Liver (tissue), 10 donors: ENCODE measurements around the gene ELOF1. TPM values are rescaled to one million over a fixed set of nuclear protein-coding genes. Genes with fewer than 3 reads are reported as not detected.

ENCODE experiments used
- DNase-seq: peaks from one replicate; pipeline ENCODE4 v3.0.0-alpha.2; 2017; ENCODE audit warnings: low spot score
- H3K27ac ChIP-seq, 2 donors: one replicate each; pipeline ENCODE4 v1.7.0; 2013; ENCODE audit warnings: inconsistent platforms in 2 of 2, low read length in 2 of 2, control low read depth in 1 of 2, low read depth in 1 of 2, mild to moderate bottlenecking in 1 of 2
- H3K27me3 ChIP-seq, 4 donors: one replicate each; pipeline versions ENCODE4 v1.6.1 to v1.7.0; 2013; ENCODE audit warnings: low read length in 3 of 4, inconsistent platforms in 1 of 4, mild to moderate bottlenecking in 1 of 4, moderate library complexity in 1 of 4; ENCODE audit not compliant: control insufficient read depth in 4 of 4, insufficient read depth in 4 of 4
- H3K36me3 ChIP-seq, 4 donors: one replicate each; pipeline versions ENCODE4 v1.6.1 to v1.7.0; 2013; ENCODE audit warnings: low read length in 3 of 4, mild to moderate bottlenecking in 3 of 4, low read depth in 1 of 4, moderate library complexity in 1 of 4; ENCODE audit not compliant: control insufficient read depth in 4 of 4, insufficient read depth in 3 of 4
- H3K4me1 ChIP-seq, 4 donors: one replicate each; pipeline versions ENCODE4 v1.6.1 to v1.7.0; 2013; ENCODE audit warnings: low read length in 3 of 4, mild to moderate bottlenecking in 3 of 4, moderate library complexity in 1 of 4; ENCODE audit not compliant: control insufficient read depth in 4 of 4, insufficient read depth in 4 of 4
- H3K4me3 ChIP-seq, 3 donors: one replicate each; pipeline versions ENCODE4 v1.6.1 to v1.7.0; 2013; ENCODE audit warnings: low read length in 3 of 3, control low read depth in 1 of 3, low read depth in 1 of 3, mild to moderate bottlenecking in 1 of 3
- H3K9ac ChIP-seq, 2 donors: one replicate each; pipeline ENCODE4 v1.7.0; 2013; ENCODE audit warnings: low read length in 2 of 2, mild to moderate bottlenecking in 2 of 2, moderate library complexity in 2 of 2, control low read depth in 1 of 2, low read depth in 1 of 2
- H3K9me3 ChIP-seq, 4 donors: one replicate each; pipeline versions ENCODE4 v1.6.1 to v1.7.0; 2013; ENCODE audit warnings: low read length in 3 of 4; ENCODE audit not compliant: control insufficient read depth in 4 of 4
- EGR1 ChIP-seq, 2 donors: IDR thresholded peaks; 2 replicates each; pipeline ENCODE4 v1.6.1; 2016 to 2018; ENCODE audit warnings: antibody characterized with exemption in 2 of 2, low read depth in 2 of 2
- FOXA2 ChIP-seq: IDR thresholded peaks from 2 replicates; pipeline ENCODE4 v1.6.1; 2016; ENCODE audit warnings: antibody characterized with exemption
- HNF4A ChIP-seq, 2 donors: conservative IDR thresholded peaks; 2 replicates each; pipeline ENCODE4 v1.6.1; 2016; ENCODE audit warnings: antibody characterized with exemption in 2 of 2, mild to moderate bottlenecking in 2 of 2
- HNF4G ChIP-seq: IDR thresholded peaks from 2 replicates; pipeline ENCODE4 v1.6.1; 2016; ENCODE audit warnings: antibody characterized with exemption
- JUND ChIP-seq, 2 donors: IDR thresholded peaks; 2 replicates each; pipeline ENCODE4 v1.6.1; 2016; ENCODE audit warnings: antibody characterized with exemption in 2 of 2
- RAD21 ChIP-seq, 2 donors: IDR thresholded peaks; 2 replicates each; pipeline ENCODE4 v1.6.1; 2016; ENCODE audit warnings: antibody characterized with exemption in 2 of 2, mild to moderate bottlenecking in 2 of 2
- SP1 ChIP-seq: IDR thresholded peaks from 2 replicates; pipeline ENCODE4 v1.6.1; 2018; ENCODE audit warnings: antibody characterized with exemption, mild to moderate bottlenecking
- TAF1 ChIP-seq: conservative IDR thresholded peaks from 2 replicates; pipeline ENCODE4 v1.6.1; 2016; ENCODE audit warnings: antibody characterized with exemption, mild to moderate bottlenecking
- YY1 ChIP-seq: IDR thresholded peaks from 2 replicates; pipeline ENCODE4 v1.6.1; 2016; ENCODE audit warnings: antibody characterized with exemption, mild to moderate bottlenecking
- WGBS: extraction: QIAGEN DNeasy Blood & Tissue Kit; methylation state at CpG from one replicate; pipeline ENCODE4 v1.1.7; 2013; 5-methylcytosine and 5-hydroxymethylcytosine counted together
- polyA plus RNA-seq, 2 donors: library from polyadenylated mRNA; stranded (reverse) in 1 of 2; unstranded in 1 of 2; fragments of 200-250 nt in 1 of 2; fragments of >200 nt in 1 of 2; fragmentation: Nextera tagmentation in 1 of 2; extraction: Ambion mirVana in 1 of 2; gene quantifications; one replicate each; pipeline versions ENCODE4 v1.2.1 to v1.2.3, GENCODE V29; 2013 to 2015
- small RNA-seq: library from RNA; depleted of rRNA; stranded (forward); fragments of <200 nt; gene quantifications from one replicate; pipeline ENCODE3, GENCODE V24; 2014
- total RNA-seq, 2 donors: library from RNA; depleted of rRNA; stranded (reverse); fragments of >200 nt; gene quantifications; one replicate each; pipeline ENCODE4 v1.2.3, GENCODE V29; 2014
- TF ChIP-seq, protein P1 (sequence below): IDR thresholded peaks from 2 replicates; pipeline ENCODE4 v1.6.1; 2016; ENCODE audit warnings: antibody characterized with exemption, mild to moderate bottlenecking
- donor health status: healthy.
- donor health status: healthy.
- donor health status: healthy.
- donor health status: healthy.
- donor health status: healthy.

The ELOF1 gene
- total and polyA plus RNA-seq, 4 donors: 11.1 to 37.9 (median 24.0) TPM

DNA sequence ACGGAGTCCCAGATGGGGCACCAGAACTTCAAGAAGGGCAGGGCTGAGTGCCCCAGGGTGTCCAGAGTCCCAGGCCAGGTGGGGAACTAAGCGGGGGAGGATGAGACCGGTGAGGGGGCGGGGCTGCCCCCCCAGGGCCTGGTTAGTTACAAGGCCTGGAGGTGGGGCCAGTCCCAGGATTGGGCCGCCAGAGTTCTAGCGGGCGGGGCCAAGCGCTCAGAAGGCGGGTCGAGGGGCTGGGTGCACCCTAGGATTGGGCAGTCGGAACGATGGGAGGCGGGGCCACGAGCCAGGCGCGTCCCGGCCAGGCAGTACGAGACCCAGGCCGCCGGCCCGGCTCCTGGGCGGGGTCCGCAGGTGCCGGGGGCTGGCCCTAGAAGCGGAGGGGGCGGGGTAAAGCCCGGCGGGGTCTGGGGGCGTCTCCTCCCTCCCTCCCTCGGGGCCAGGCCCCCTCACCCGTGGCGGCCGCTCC, 54.0 kb downstream of the ELOF1 start:
- peaks cover 5 to 14% (median 12%) of the 10 kb centered on the region in 4 donors for H3K4me1 ChIP-seq
- H3K27ac ChIP-seq: peak overlapping the region; percentile 98 to 99
- TF ChIP-seq FOXA2 (no peak), HNF4G (no peak), SP1 (peak; percentile 58), EGR1 (IDR thresholded peaks at IDR 0.05; ENCODE audit: low read depth in 2 of 2) (peak; percentile 52 to 60), RAD21 (IDR thresholded peaks at IDR 0.05) (no peak)
- peak overlapping the region; percentile 72 to 90 (median 81) for H3K4me3 ChIP-seq
- H3K36me3 ChIP-seq: no peaks in the 10 kb centered on the region
- DNase-seq: peak; percentile 97
- peak overlapping the region in 1 of 2 donors; percentile 74 for H3K9ac ChIP-seq
- WGBS: 1% methylated on average over 33 of the region's 33 CpGs
- H3K27me3 ChIP-seq: no peaks in the 10 kb centered on the region
- no peaks in the 10 kb centered on the region for H3K9me3 ChIP-seq

DNA sequence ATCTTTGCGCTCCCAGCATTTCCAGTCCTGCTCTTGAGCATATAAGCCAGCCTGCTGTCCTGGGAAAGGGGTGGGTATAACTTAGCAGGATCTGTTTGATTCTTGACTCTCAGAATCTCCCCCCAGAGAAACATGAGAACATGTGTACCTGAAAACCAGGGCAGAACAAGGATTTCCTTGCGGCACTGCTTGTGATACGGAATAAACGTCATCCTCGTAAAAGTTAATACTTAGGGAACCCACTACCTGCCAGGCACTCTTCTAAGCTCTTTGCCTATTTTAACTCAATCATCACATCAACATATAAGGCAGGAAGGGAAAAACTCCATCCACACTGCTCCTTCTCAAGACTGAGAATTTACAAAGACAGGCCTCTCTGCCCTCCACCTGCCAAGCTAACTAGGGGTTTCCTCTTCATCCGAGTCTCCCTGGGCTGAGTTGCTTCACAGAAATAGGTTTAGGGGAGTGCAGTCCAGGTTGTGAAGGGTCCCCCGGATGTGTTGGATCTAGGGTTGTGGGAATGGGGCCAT, 54.5 kb downstream of the ELOF1 start:
- Histone ChIP-seq H3K27me3 (no peaks in the 10 kb centered on the region), H3K27ac (peak overlapping the region; percentile 98 to 99), H3K9me3 (no peaks in the 10 kb centered on the region), H3K4me3 (peak overlapping the region in 2 of 3 donors; percentile 56 to 81), H3K9ac (no peak overlapping the region), H3K36me3 (no peaks in the 10 kb centered on the region), H3K4me1 (peaks cover 5 to 14% (median 12%) of the 10 kb centered on the region in 4 donors)
- 59% methylated on average over 7 of the region's 7 CpGs for WGBS
- no peak for DNase-seq
- TF ChIP-seq YY1: no peak
- no peak for TF ChIP-seq HNF4A (conservative IDR thresholded peaks at IDR 0.05)
- TF ChIP-seq RAD21 (IDR thresholded peaks at IDR 0.05): no peak
- TF ChIP-seq HNF4G: no peak
- no peak for TF ChIP-seq TAF1
- TF ChIP-seq JUND (IDR thresholded peaks at IDR 0.05): no peak
- TF ChIP-seq, protein P1, sequence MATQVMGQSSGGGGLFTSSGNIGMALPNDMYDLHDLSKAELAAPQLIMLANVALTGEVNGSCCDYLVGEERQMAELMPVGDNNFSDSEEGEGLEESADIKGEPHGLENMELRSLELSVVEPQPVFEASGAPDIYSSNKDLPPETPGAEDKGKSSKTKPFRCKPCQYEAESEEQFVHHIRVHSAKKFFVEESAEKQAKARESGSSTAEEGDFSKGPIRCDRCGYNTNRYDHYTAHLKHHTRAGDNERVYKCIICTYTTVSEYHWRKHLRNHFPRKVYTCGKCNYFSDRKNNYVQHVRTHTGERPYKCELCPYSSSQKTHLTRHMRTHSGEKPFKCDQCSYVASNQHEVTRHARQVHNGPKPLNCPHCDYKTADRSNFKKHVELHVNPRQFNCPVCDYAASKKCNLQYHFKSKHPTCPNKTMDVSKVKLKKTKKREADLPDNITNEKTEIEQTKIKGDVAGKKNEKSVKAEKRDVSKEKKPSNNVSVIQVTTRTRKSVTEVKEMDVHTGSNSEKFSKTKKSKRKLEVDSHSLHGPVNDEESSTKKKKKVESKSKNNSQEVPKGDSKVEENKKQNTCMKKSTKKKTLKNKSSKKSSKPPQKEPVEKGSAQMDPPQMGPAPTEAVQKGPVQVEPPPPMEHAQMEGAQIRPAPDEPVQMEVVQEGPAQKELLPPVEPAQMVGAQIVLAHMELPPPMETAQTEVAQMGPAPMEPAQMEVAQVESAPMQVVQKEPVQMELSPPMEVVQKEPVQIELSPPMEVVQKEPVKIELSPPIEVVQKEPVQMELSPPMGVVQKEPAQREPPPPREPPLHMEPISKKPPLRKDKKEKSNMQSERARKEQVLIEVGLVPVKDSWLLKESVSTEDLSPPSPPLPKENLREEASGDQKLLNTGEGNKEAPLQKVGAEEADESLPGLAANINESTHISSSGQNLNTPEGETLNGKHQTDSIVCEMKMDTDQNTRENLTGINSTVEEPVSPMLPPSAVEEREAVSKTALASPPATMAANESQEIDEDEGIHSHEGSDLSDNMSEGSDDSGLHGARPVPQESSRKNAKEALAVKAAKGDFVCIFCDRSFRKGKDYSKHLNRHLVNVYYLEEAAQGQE: no peak
- no peak for TF ChIP-seq FOXA2

Small RNA genes lying within 50 kb of the gene (small RNA-seq; reads per million reads assigned to genes)
- 0.11 reads per million for gene RN7SL833P

Other genes with a start within 250 kb of the ELOF1 start
- 10 to 100 TPM in 1 of 2 donors, 1 to 10 TPM in 1; 9.5 to 10.2 TPM for gene RAB3D, start 219.6 kb downstream of the ELOF1 start, total RNA-seq
- gene RAB3D, start 219.6 kb downstream of the ELOF1 start, polyA plus RNA-seq: 1 to 10 TPM; 1.1 to 1.4 TPM
- 100 to 1,000 TPM; 110 to 268 TPM for gene TMEM205, start 213.0 kb downstream of the ELOF1 start, total RNA-seq
- gene TMEM205, start 213.0 kb downstream of the ELOF1 start, polyA plus RNA-seq: 100 to 1,000 TPM; 275 to 410 TPM
- gene CCDC159, start 212.7 kb downstream of the ELOF1 start, total RNA-seq: 10 to 100 TPM in 1 of 2 donors, 1 to 10 TPM in 1; 6.3 to 19.3 TPM
- gene CCDC159, start 212.7 kb downstream of the ELOF1 start, polyA plus RNA-seq: 10 to 100 TPM; 13.7 to 25.2 TPM
- gene PLPPR2, start 203.8 kb downstream of the ELOF1 start, total RNA-seq: 1 to 10 TPM; 1.3 to 6.9 TPM
- gene PLPPR2, start 203.8 kb downstream of the ELOF1 start, polyA plus RNA-seq: 10 to 100 TPM in 1 of 2 donors, 1 to 10 TPM in 1; 7.6 to 12.6 TPM
- 1 to 10 TPM in 1 of 2 donors, under 1 TPM in 1; 0.98 to 1.0 TPM for gene SWSAP1, start 184.6 kb downstream of the ELOF1 start, total RNA-seq
- gene SWSAP1, start 184.6 kb downstream of the ELOF1 start, polyA plus RNA-seq: 1 to 10 TPM; 2.5 to 6.4 TPM
- gene EPOR, start 174.9 kb downstream of the ELOF1 start, total RNA-seq: 10 to 100 TPM in 1 of 2 donors, 1 to 10 TPM in 1; 6.4 to 70.9 TPM
- gene EPOR, start 174.9 kb downstream of the ELOF1 start, polyA plus RNA-seq: 1 to 10 TPM; 6.3 to 7.6 TPM
- gene RGL3, start 139.9 kb downstream of the ELOF1 start, total RNA-seq: 10 to 100 TPM in 1 of 2 donors, 1 to 10 TPM in 1; 2.4 to 19.8 TPM
- 1 to 10 TPM; 5.7 to 9.8 TPM for gene RGL3, start 139.9 kb downstream of the ELOF1 start, polyA plus RNA-seq
- gene ODAD3, start 124.1 kb downstream of the ELOF1 start, total RNA-seq: under 1 TPM in 1 of 2 donors, not detected in 1; 0.08 TPM
- under 1 TPM; 0.21 to 0.46 TPM for gene ODAD3, start 124.1 kb downstream of the ELOF1 start, polyA plus RNA-seq
- gene PRKCSH, start 123.6 kb downstream of the ELOF1 start, total RNA-seq: 100 to 1,000 TPM in 1 of 2 donors, 10 to 100 TPM in 1; 53.0 to 104 TPM
- gene PRKCSH, start 123.6 kb downstream of the ELOF1 start, polyA plus RNA-seq: 100 to 1,000 TPM in 1 of 2 donors, 10 to 100 TPM in 1; 42.9 to 165 TPM
- gene ELAVL3, start 78.2 kb downstream of the ELOF1 start, total RNA-seq: not detected
- gene ELAVL3, start 78.2 kb downstream of the ELOF1 start, polyA plus RNA-seq: not detected
- gene ZNF653, start 53.4 kb downstream of the ELOF1 start, total RNA-seq: 1 to 10 TPM; 3.0 to 4.6 TPM
- 1 to 10 TPM; 1.3 to 3.3 TPM for gene ZNF653, start 53.4 kb downstream of the ELOF1 start, polyA plus RNA-seq
- 10 to 100 TPM; 20.5 to 34.9 TPM for gene ECSIT, start 30.1 kb downstream of the ELOF1 start, total RNA-seq
- 10 to 100 TPM; 27.2 to 37.4 TPM for gene ECSIT, start 30.1 kb downstream of the ELOF1 start, polyA plus RNA-seq
- 1 to 10 TPM in 1 of 2 donors, under 1 TPM in 1; 0.09 to 5.9 TPM for gene CNN1, start 20.4 kb downstream of the ELOF1 start, total RNA-seq
- 1 to 10 TPM in 1 of 2 donors, under 1 TPM in 1; 0.29 to 4.1 TPM for gene CNN1, start 20.4 kb downstream of the ELOF1 start, polyA plus RNA-seq
- 10 to 100 TPM; 20.7 to 30.5 TPM for gene ACP5, start 18.4 kb upstream of the ELOF1 start, total RNA-seq
- 10 to 100 TPM; 18.6 to 26.9 TPM for gene ACP5, start 18.4 kb upstream of the ELOF1 start, polyA plus RNA-seq
- 1 to 10 TPM; 7.6 to 9.6 TPM for gene ZNF627, start 38.3 kb upstream of the ELOF1 start, total RNA-seq
- 1 to 10 TPM; 3.2 to 3.3 TPM for gene ZNF627, start 38.3 kb upstream of the ELOF1 start, polyA plus RNA-seq
- 1 to 10 TPM; 3.1 to 6.4 TPM for gene ZNF823, start 179.7 kb upstream of the ELOF1 start, total RNA-seq
- gene ZNF823, start 179.7 kb upstream of the ELOF1 start, polyA plus RNA-seq: 1 to 10 TPM; 2.4 to 3.0 TPM
- 1 to 10 TPM; 7.1 to 7.4 TPM for gene ZNF441, start 207.8 kb upstream of the ELOF1 start, total RNA-seq
- gene ZNF441, start 207.8 kb upstream of the ELOF1 start, polyA plus RNA-seq: 1 to 10 TPM; 1.8 to 4.2 TPM
- gene ZNF491, start 239.3 kb upstream of the ELOF1 start, total RNA-seq: 1 to 10 TPM in 1 of 2 donors, under 1 TPM in 1; 0.98 to 1.8 TPM
- under 1 TPM; 0.24 to 0.51 TPM for gene ZNF491, start 239.3 kb upstream of the ELOF1 start, polyA plus RNA-seq